Right atrium auricular region (tissue), 2 donors: Measurements from ENCODE around the gene HSPB9. TPM values are rescaled to one million over a fixed set of nuclear protein-coding genes. Genes with fewer than 3 reads are reported as not detected.
A peak's percentile ranks its signal among the peaks of the same experiment; 100 is the strongest.

ENCODE experiments used
- DNase-seq: peaks from one replicate; pipeline ENCODE4 v3.0.0-alpha.2; 2019; ENCODE audit warnings: low spot score
- H3K27ac ChIP-seq, 2 donors: fragments of 200-600 bp; sonication (generic); 1 replicate in 1 of 2; 2 replicates in 1 of 2; pipeline ENCODE4 v1.5.1; 2016 to 2019
- H3K27me3 ChIP-seq, 2 donors: fragments of 200-600 bp; sonication (generic); one replicate each; pipeline versions ENCODE4 v1.5.1 to v1.6.0; 2017 to 2019
- H3K36me3 ChIP-seq: fragments of 200-600 bp; sonication (generic); one replicate; pipeline ENCODE4 v1.5.1; 2016
- H3K4me1 ChIP-seq, 2 donors: fragments of 200-600 bp; sonication (generic); one replicate each; pipeline versions ENCODE4 v1.5.1 to v1.6.0; 2017 to 2019
- H3K4me3 ChIP-seq, 2 donors: fragments of 200-600 bp; sonication (generic); 1 replicate in 1 of 2; 2 replicates in 1 of 2; pipeline ENCODE4 v1.5.1; 2017 to 2019; ENCODE audit warnings: mild to moderate bottlenecking in 1 of 2, moderate library complexity in 1 of 2
- H3K9me3 ChIP-seq, 2 donors: fragments of 200-600 bp; sonication (generic); one replicate each; pipeline ENCODE4 v1.5.1; 2019
- total RNA-seq, 2 donors: library from RNA; depleted of rRNA; stranded (reverse); fragments of >200 nt; gene quantifications; one replicate each; pipeline ENCODE4 v1.1.0, GENCODE V29; 2016
- TF ChIP-seq, protein P1 (sequence below), 2 donors: fragments of 200-600 bp; sonication (generic); IDR thresholded peaks; one replicate each; pipeline ENCODE4 v1.5.1; 2019; ENCODE audit warnings: antibody characterized with exemption in 2 of 2

The HSPB9 gene
- total RNA-seq, 2 donors from 2014 or later = not detected

DNA sequence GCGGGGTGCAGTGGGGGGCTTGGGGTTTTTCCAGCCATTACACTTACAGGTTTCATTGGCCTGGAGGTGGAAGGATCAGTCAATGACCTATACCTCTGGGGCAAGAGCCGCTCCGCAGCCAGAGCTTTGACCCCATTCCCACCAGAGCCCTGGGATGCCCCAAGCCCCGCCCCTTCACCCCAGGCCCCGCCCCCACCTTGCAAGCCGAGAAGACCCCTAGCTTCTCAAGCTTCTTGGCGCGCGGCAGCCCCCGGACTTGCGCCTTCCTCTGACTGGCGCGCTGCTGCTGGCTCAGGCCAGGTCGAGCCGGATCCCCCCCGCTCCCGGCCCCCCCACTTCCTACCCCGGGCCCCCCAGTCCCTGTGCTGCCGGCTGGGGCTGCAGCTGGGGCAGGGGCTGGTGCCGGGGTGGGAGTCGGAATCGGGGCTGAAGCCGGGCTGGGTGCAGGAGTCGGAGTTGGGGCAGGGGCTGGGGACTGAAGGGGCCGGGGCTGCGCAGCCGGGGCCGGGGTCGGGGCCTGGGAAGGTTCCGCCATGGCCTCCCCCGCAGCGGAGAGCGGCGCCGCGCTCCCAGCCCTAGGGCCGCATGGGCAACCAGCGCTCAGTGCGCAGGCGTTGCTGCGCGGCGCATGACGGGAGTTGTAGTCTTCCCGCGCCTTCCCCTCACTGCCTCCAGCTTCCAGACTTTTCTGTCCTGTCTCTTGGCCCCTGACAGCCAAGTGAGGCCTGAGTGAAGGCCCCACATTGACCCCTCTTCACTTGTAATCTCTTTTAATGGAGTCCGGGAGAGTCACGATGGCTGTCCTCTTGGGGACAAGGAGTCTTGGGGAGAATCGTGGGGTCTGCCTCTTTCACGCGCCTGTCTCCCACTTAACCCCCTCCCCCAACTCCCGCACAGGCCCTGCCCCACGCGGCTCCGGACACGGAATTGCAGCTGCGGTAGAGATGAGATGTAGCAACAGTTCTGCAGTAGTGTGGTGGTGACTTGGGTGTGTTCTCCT, 1.5 kb upstream of the HSPB9 start, which contains the start of gene KAT2A:
Gene KAT2A (minus strand): TSS at position 598 of the 1,000 bp plus-strand sequence. CDS start 63 bp downstream, at position 535.
- H3K36me3 ChIP-seq = peaks cover 32% of the 10 kb centered on the region
- H3K27ac ChIP-seq = peak within 1 kb of the TSS; percentile 70 to 73
- H3K9me3 ChIP-seq = no peaks in the 10 kb centered on the region
- TF ChIP-seq, protein P1, sequence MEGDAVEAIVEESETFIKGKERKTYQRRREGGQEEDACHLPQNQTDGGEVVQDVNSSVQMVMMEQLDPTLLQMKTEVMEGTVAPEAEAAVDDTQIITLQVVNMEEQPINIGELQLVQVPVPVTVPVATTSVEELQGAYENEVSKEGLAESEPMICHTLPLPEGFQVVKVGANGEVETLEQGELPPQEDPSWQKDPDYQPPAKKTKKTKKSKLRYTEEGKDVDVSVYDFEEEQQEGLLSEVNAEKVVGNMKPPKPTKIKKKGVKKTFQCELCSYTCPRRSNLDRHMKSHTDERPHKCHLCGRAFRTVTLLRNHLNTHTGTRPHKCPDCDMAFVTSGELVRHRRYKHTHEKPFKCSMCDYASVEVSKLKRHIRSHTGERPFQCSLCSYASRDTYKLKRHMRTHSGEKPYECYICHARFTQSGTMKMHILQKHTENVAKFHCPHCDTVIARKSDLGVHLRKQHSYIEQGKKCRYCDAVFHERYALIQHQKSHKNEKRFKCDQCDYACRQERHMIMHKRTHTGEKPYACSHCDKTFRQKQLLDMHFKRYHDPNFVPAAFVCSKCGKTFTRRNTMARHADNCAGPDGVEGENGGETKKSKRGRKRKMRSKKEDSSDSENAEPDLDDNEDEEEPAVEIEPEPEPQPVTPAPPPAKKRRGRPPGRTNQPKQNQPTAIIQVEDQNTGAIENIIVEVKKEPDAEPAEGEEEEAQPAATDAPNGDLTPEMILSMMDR (IDR thresholded peaks at IDR 0.05) = peak in 1 of 2 donors; percentile 24
- peaks cover 0 to 27% of the 10 kb centered on the region in 2 donors for H3K4me1 ChIP-seq
- peak within 1 kb of the TSS; percentile 97 to 98 for H3K4me3 ChIP-seq
- H3K27me3 ChIP-seq = no peaks in the 10 kb centered on the region
- DNase-seq = peak; percentile 82

DNA sequence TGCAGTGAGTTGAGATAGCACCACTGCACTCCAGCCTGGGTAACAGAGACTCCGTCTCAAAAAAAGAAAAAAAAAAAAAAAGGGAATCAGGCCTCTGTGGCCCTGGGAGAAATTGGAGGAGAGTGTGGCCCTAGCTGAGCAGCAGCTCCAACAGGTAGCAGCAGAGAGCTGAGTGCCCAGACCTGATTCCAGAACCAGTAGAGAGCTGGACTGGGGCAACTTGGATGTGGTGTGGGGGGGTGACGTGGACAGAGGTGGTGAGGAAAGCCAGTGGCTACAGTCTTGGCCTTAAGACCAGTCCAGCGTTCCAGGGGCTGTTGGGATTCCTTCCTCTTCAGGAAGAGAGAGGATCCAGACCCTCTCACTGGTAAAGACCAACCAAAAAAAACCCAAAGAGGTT, 1.7 kb downstream of the HSPB9 start:
- no peak for DNase-seq
- Histone ChIP-seq H3K9me3 (no peaks in the 10 kb centered on the region), H3K36me3 (peaks cover 49% of the 10 kb centered on the region), H3K27me3 (no peaks in the 10 kb centered on the region), H3K4me3 (no peak overlapping the region), H3K4me1 (peaks cover 0 to 38% of the 10 kb centered on the region in 2 donors), H3K27ac (no peak overlapping the region)
- TF ChIP-seq, protein P1 (IDR thresholded peaks at IDR 0.05) = no peak

DNA sequence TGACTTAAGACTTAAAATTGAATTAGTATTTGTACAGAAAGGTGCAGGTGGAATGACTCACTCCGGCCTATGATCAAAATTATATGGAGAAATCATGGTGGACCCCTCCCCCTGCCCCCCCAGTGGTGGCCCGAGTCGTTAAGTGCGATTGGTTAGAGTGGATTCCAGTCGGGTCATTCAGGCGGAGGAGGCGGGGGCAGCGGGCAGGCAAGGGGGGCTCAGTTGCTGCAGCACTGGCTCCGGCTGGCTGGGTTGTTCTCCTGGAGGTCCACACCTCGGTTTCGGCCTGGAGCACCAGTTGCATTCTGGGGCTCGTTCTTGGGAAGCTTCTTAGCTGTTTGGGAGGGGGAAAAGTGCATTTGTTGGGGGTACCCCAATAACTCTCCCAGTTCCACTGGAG, 3.0 kb downstream of the HSPB9 start:
- no peaks in the 10 kb centered on the region for H3K27me3 ChIP-seq
- H3K36me3 ChIP-seq = peaks cover 56% of the 10 kb centered on the region
- no peak overlapping the region for H3K4me3 ChIP-seq
- no peaks in the 10 kb centered on the region for H3K9me3 ChIP-seq
- DNase-seq = no peak
- H3K4me1 ChIP-seq = peaks cover 0 to 46% of the 10 kb centered on the region in 2 donors
- TF ChIP-seq, protein P1 (IDR thresholded peaks at IDR 0.05) = no peak
- H3K27ac ChIP-seq = no peak overlapping the region

DNA sequence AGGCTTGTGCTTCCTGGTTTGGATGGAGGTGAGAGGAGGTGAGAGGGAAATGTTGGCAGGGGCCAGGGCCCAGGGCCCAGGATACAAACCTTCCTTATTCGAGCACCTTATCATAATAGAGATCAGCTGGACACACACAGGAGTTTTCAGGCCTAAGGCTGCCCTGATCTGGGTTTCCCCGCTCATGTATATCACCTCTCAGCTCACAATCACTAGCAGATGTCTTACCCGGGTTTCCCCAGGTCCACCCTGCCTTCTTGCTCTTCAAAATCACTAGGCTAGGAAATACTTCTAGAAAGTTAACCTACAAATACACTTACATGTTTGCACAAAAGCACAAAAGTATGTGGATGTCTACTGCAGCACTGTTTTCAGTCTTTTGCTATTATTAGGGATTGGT, 4.2 kb downstream of the HSPB9 start:
- H3K4me3 ChIP-seq = no peak overlapping the region
- H3K27me3 ChIP-seq = no peaks in the 10 kb centered on the region
- no peaks in the 10 kb centered on the region for H3K9me3 ChIP-seq
- TF ChIP-seq, protein P1 (IDR thresholded peaks at IDR 0.05) = no peak
- H3K36me3 ChIP-seq = peaks cover 56% of the 10 kb centered on the region
- H3K4me1 ChIP-seq = peaks cover 0 to 46% of the 10 kb centered on the region in 2 donors
- no peak for DNase-seq
- no peak overlapping the region for H3K27ac ChIP-seq

DNA sequence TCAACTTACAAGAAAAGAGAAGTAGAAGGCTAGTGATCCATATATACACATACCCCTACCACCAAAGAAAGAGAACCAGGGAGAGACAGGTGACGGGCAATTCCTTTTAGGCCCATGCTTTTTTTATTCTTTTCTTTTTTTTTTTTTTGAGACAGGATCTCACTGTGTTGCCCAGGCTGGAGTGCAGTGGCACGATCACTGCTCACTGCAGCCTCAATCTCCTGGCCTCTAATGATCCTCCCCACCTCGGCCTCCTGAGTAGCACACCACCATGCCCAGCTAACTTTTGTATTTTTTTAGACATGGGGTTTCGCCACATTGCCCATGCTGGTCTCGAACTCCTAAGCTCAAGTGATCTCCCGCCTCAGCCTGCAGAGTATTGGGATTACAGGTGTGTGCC, 4.8 kb downstream of the HSPB9 start:
- H3K9me3 ChIP-seq = no peaks in the 10 kb centered on the region
- H3K36me3 ChIP-seq = peaks cover 56% of the 10 kb centered on the region
- peaks cover 0 to 44% of the 10 kb centered on the region in 2 donors for H3K4me1 ChIP-seq
- H3K27me3 ChIP-seq = no peaks in the 10 kb centered on the region
- TF ChIP-seq, protein P1 (IDR thresholded peaks at IDR 0.05) = no peak
- H3K4me3 ChIP-seq = no peak overlapping the region
- no peak for DNase-seq
- H3K27ac ChIP-seq = no peak overlapping the region
